H9 (cell line): ENCODE data around the gene RSF1. TPM values are rescaled to one million over a fixed set of nuclear protein-coding genes. Genes with fewer than 3 reads are reported as not detected.

ENCODE experiments used
- DNase-seq: peaks from one replicate; pipeline ENCODE4 v3.0.0-alpha.2; 2017
- H2AFZ ChIP-seq: one replicate; pipeline ENCODE4 v1.6.1; 2013; ENCODE audit warnings: mild to moderate bottlenecking, low read length, control low read depth, moderate library complexity
- H2AK5ac ChIP-seq: 2 replicates; pipeline ENCODE4 v1.6.1; 2013; ENCODE audit warnings: low read length, control low read depth, mixed read lengths; ENCODE audit not compliant: insufficient read length
- H2BK120ac ChIP-seq: one replicate; pipeline ENCODE4 v1.6.1; 2013; ENCODE audit warnings: low read depth, mild to moderate bottlenecking, low read length, control low read depth, inconsistent platforms; ENCODE audit not compliant: poor library complexity, severe bottlenecking
- H2BK12ac ChIP-seq: 2 replicates; pipeline ENCODE4 v1.6.1; 2013; ENCODE audit warnings: low read length, control low read depth, mixed read lengths, low read depth; ENCODE audit not compliant: insufficient read length
- H2BK15ac ChIP-seq: 2 replicates; pipeline ENCODE4 v1.6.1; 2013; ENCODE audit warnings: low read depth, low read length, control low read depth
- H2BK20ac ChIP-seq: one replicate; pipeline ENCODE4 v1.6.1; 2013; ENCODE audit warnings: low read depth, mild to moderate bottlenecking, low read length, control low read depth, inconsistent platforms; ENCODE audit not compliant: poor library complexity, severe bottlenecking
- H2BK5ac ChIP-seq: 2 replicates; pipeline ENCODE4 v1.6.1; 2013; ENCODE audit warnings: low read length, control low read depth, mixed read lengths; ENCODE audit not compliant: insufficient read length
- H3K14ac ChIP-seq: 2 replicates; pipeline ENCODE4 v1.6.1; 2013; ENCODE audit warnings: low read length, control low read depth; ENCODE audit not compliant: insufficient read depth
- H3K18ac ChIP-seq: 2 replicates; pipeline ENCODE4 v1.6.1; 2013; ENCODE audit warnings: low read depth, mild to moderate bottlenecking, mixed read lengths, low read length, control low read depth; ENCODE audit not compliant: insufficient read length
- H3K23ac ChIP-seq: 2 replicates; pipeline ENCODE4 v1.6.1; 2013; ENCODE audit warnings: low read length, control low read depth, mixed read lengths, low read depth; ENCODE audit not compliant: insufficient read length
- H3K23me2 ChIP-seq: 2 replicates; pipeline ENCODE4 v1.6.1; 2013; ENCODE audit warnings: low read depth, mild to moderate bottlenecking, mixed read lengths, low read length, control low read depth; ENCODE audit not compliant: insufficient read length, poor library complexity, severe bottlenecking
- H3K27ac ChIP-seq: 2 replicates; pipeline ENCODE4 v1.5.1; 2013; ENCODE audit warnings: low read length, control low read depth, mixed read lengths, low read depth; ENCODE audit not compliant: insufficient read length
- H3K27me3 ChIP-seq: 2 replicates; pipeline ENCODE4 v1.6.1; 2013; ENCODE audit warnings: low read length, control low read depth, inconsistent platforms; ENCODE audit not compliant: insufficient read depth
- H3K4ac ChIP-seq: 2 replicates; pipeline ENCODE4 v1.6.1; 2013; ENCODE audit warnings: low read depth, mild to moderate bottlenecking, control low read depth, inconsistent platforms, low read length, moderate library complexity
- H3K4me1 ChIP-seq: 2 replicates; pipeline ENCODE4 v1.6.1; 2013; ENCODE audit warnings: low read length, control low read depth, inconsistent platforms; ENCODE audit not compliant: insufficient read depth
- H3K4me2 ChIP-seq: 2 replicates; pipeline ENCODE4 v1.6.1; 2013; ENCODE audit warnings: low read length, control low read depth, mixed read lengths; ENCODE audit not compliant: insufficient read length, insufficient read depth
- H3K56ac ChIP-seq: 2 replicates; pipeline ENCODE4 v1.6.1; 2013; ENCODE audit warnings: low read depth, mild to moderate bottlenecking, mixed read lengths, low read length, control low read depth; ENCODE audit not compliant: insufficient read length
- H3K79me1 ChIP-seq: 2 replicates; pipeline ENCODE4 v1.6.1; 2013; ENCODE audit warnings: low read depth, mild to moderate bottlenecking, moderate library complexity, low read length, control low read depth, inconsistent platforms; ENCODE audit not compliant: insufficient read depth, poor library complexity, severe bottlenecking
- H3K79me2 ChIP-seq: 2 replicates; pipeline ENCODE4 v1.6.1; 2013; ENCODE audit warnings: low read length, control low read depth, inconsistent platforms; ENCODE audit not compliant: insufficient read depth
- H3K9ac ChIP-seq: 2 replicates; pipeline ENCODE4 v1.6.1; 2013; ENCODE audit warnings: low read length, control low read depth, mixed read lengths; ENCODE audit not compliant: insufficient read length; ENCODE audit errors: extremely low read depth
- H3K9me3 ChIP-seq: one replicate; pipeline ENCODE4 v1.6.1; 2013; ENCODE audit warnings: low read depth, low read length, inconsistent platforms; ENCODE audit not compliant: control insufficient read depth
- H3T11ph ChIP-seq: one replicate; pipeline ENCODE4 v1.6.1; 2013; ENCODE audit warnings: mild to moderate bottlenecking, low read length, control low read depth, inconsistent platforms
- H4K20me1 ChIP-seq: one replicate; pipeline ENCODE4 v1.6.1; 2013; ENCODE audit not compliant: control insufficient read depth, insufficient read length, insufficient read depth
- H4K5ac ChIP-seq: 2 replicates; pipeline ENCODE4 v1.6.1; 2013; ENCODE audit warnings: low read depth, mild to moderate bottlenecking, mixed read lengths, low read length, control low read depth; ENCODE audit not compliant: insufficient read length
- H4K8ac ChIP-seq: replicated peaks from 2 replicates; pipeline ENCODE4 v1.6.1; 2013; ENCODE audit warnings: low read length, control low read depth, mixed read lengths, low read depth; ENCODE audit not compliant: insufficient read length
- H4K91ac ChIP-seq: 2 replicates; pipeline ENCODE4 v1.6.1; 2013; ENCODE audit warnings: low read depth, mild to moderate bottlenecking, moderate library complexity, mixed read lengths, low read length, control low read depth; ENCODE audit not compliant: insufficient read length
- H3K27ac Mint-ChIP-seq, 3 experiments: 2 replicates in 2 of 3; 3 replicates in 1 of 3; pipeline ENCODE4 v1.8.0; 2020 to 2021; ENCODE audit warnings: mixed read lengths in 3 of 3, mild to moderate bottlenecking in 1 of 3, moderate library complexity in 1 of 3
- H3K27me3 Mint-ChIP-seq: 2 replicates; pipeline ENCODE4 v1.8.0; 2021; ENCODE audit warnings: low read depth, mild to moderate bottlenecking, moderate library complexity, mixed read lengths
- H3K36me3 Mint-ChIP-seq, 3 experiments: 2 replicates in 2 of 3; 3 replicates in 1 of 3; pipeline ENCODE4 v1.8.0; 2020 to 2021; ENCODE audit warnings: low read depth in 3 of 3, mixed read lengths in 3 of 3; ENCODE audit not compliant: insufficient read depth in 1 of 3
- H3K4me1 Mint-ChIP-seq, 2 experiments: 2 replicates each; pipeline ENCODE4 v1.8.0; 2020; ENCODE audit warnings: mixed read lengths in 2 of 2
- H3K4me3 Mint-ChIP-seq, 2 experiments: 2 replicates in 1 of 2; 3 replicates in 1 of 2; pipeline ENCODE4 v1.8.0; 2020 to 2021; ENCODE audit warnings: mild to moderate bottlenecking in 2 of 2, mixed read lengths in 2 of 2, moderate library complexity in 1 of 2
- H3K9me3 Mint-ChIP-seq, 2 experiments: 2 replicates in 1 of 2; 3 replicates in 1 of 2; pipeline ENCODE4 v1.8.0; 2020; ENCODE audit warnings: mild to moderate bottlenecking in 2 of 2, mixed read lengths in 2 of 2, moderate library complexity in 1 of 2
- CTCF ChIP-seq: fragments of 200-600 bp; sonication (generic); conservative IDR thresholded peaks from 3 replicates; pipeline ENCODE4 v1.8.0; 2021; ENCODE audit warnings: antibody characterized with exemption, mild to moderate bottlenecking
- WGBS: extraction: QIAGEN DNeasy Blood & Tissue Kit; methylation state at CpG from one replicate; pipeline ENCODE4 v1.1.7; 2013; ENCODE audit warnings: missing lambda C conversion rate, low lambda C conversion rate, mixed read lengths; ENCODE audit not compliant: insufficient read length; ENCODE audit errors: extremely low coverage; 5-methylcytosine and 5-hydroxymethylcytosine counted together
- long read RNA-seq: library from polyadenylated mRNA; unstranded; transcript quantifications from one replicate; pipeline ENCODE4 v2.0.0, GENCODE V29; 2020
- total RNA-seq: library from RNA; stranded (reverse); gene quantifications from 2 replicates; pipeline ENCODE4 v1.2.1, GENCODE V29; 2021

RSF1 gene
- 69.6 and 82.6 TPM in 2 replicates for total RNA-seq
- long read RNA-seq, transcript RSF1-206 (6 exons, 2,107 nt): major isoform, 27 of 55 reads
- long read RNA-seq, partial matches to known transcripts: 21 of 55 reads
- long read RNA-seq, other reads (novel, unspliced or antisense): 6 of 55 reads

- Histone ChIP-seq H4K20me1 (no peaks in the 10 kb centered on the region), H3K27ac (peak within 1 kb of the TSS; percentile 55), H3K79me1 (no peaks in the 10 kb centered on the region), H2BK12ac (no peak within 1 kb of the TSS), H3K4ac (peak within 1 kb of the TSS; percentile 65; the same call in 1 of the 2 replicates), H3K4me1 (no peaks in the 10 kb centered on the region), H4K8ac (no peak within 1 kb of the TSS), H4K91ac (peak within 1 kb of the TSS; percentile 94), H3K23me2 (peaks cover 5% of the 10 kb centered on the region), H3K4me2 (peak within 1 kb of the TSS; percentile 80), H3K18ac (peak within 1 kb of the TSS; percentile 96), H3K27me3 (no peaks in the 10 kb centered on the region), H3K79me2 (peaks cover 23% of the 10 kb centered on the region), H2AFZ (no peak within 1 kb of the TSS), H3K56ac (no peak within 1 kb of the TSS), H3K14ac (peak within 1 kb of the TSS; percentile 98), H2BK120ac (peak within 1 kb of the TSS; percentile 40), H2BK20ac (no peak within 1 kb of the TSS), H3K23ac (no peak within 1 kb of the TSS), H3K9ac (peak within 1 kb of the TSS; percentile 94), H3K9me3 (no peaks in the 10 kb centered on the region), H2AK5ac (no peak within 1 kb of the TSS), H3T11ph (no peak within 1 kb of the TSS), H2BK5ac (peak within 1 kb of the TSS; percentile 25), H2BK15ac (no peak within 1 kb of the TSS), H4K5ac (no peak within 1 kb of the TSS)
- Mint-ChIP-seq H3K4me1 (peaks cover 8 to 18% of the 10 kb centered on the region in 2 experiments), H3K4me3 (peak within 1 kb of the TSS; percentile 93 to 99), H3K27me3 (no peaks in the 10 kb centered on the region; the same call in 1 of the 2 replicates), H3K9me3 (peaks cover 0 to 4% of the 10 kb centered on the region in 2 experiments; a peak in 2 of 5 replicates), H3K36me3 (peaks cover 4 to 10% (median 5%) of the 10 kb centered on the region in 3 experiments; a peak in 6 of 7 replicates), H3K27ac (peak within 1 kb of the TSS; percentile 94 to 99 (median 99))
- peak; percentile 77 for TF ChIP-seq CTCF
- DNase-seq: peak; percentile 98
- WGBS: no CpG with 5 or more reads among the region's 64 CpGs
Observed at GRCh38 chr11:77820565-77821348, at the start of gene RSF1, which contains the start of gene AAMDC. TSS of gene RSF1 (minus strand) at chr11:77820722. CDS start at chr11:77820714, 8 bp downstream. TSS of gene AAMDC (plus strand) at chr11:77821144. CDS start at chr11:77842497, 21,353 bp downstream.
